GM21723 (cell line): Measurements from ENCODE around the gene AGER.
A peak's percentile ranks its signal among the peaks of the same experiment; 100 is the strongest.

Experiments
- ATAC-seq: cut with Tn5 transposase; IDR thresholded peaks from one replicate; pipeline ENCODE4 v1.9.1; 2021; ENCODE audit warnings: mild to moderate bottlenecking, moderate library complexity; ENCODE audit not compliant: unreplicated experiment

The AGER gene

GRCh38 chr6:32174416-32174815 lies 9.6 kb downstream of the AGER start:
- ATAC-seq = no peak

GRCh38 chr6:32173051-32173727 lies 10.9 kb downstream of the AGER start:
- ATAC-seq = no peak

GRCh38 chr6:32171234-32171633 lies 12.8 kb downstream of the AGER start:
- ATAC-seq = no peak

GRCh38 chr6:32170294-32170693 lies 13.8 kb downstream of the AGER start:
- ATAC-seq = no peak

- no peak for ATAC-seq
Measured at GRCh38 chr6:32168807-32169591, 15.1 kb downstream of the AGER start.

- ATAC-seq = no peak
Measured at GRCh38 chr6:32168350-32168749, 15.7 kb downstream of the AGER start.

- ATAC-seq = no peak
Measured at GRCh38 chr6:32167761-32168262, 16.2 kb downstream of the AGER start.

GRCh38 chr6:32167154-32167760 lies 16.8 kb downstream of the AGER start:
- ATAC-seq = no peak

GRCh38 chr6:32166411-32167061 lies 17.5 kb downstream of the AGER start:
- no peak for ATAC-seq

- ATAC-seq = no peak
Measured at GRCh38 chr6:32164295-32164694, 19.8 kb downstream of the AGER start, which contains the start of gene EGFL8. EGFL8 (plus strand) TSS chr6:32164595; CDS start chr6:32166166, 1,571 bp downstream.

- ATAC-seq = no peak
Measured at GRCh38 chr6:32163559-32164258, 20.3 kb downstream of the AGER start.

GRCh38 chr6:32158052-32158451 lies 26.0 kb downstream of the AGER start:
- ATAC-seq = no peak

- ATAC-seq = no peak
Measured at GRCh38 chr6:32156891-32157290, 27.2 kb downstream of the AGER start.

GRCh38 chr6:32154514-32155161 lies 29.4 kb downstream of the AGER start:
- peak; percentile 73 for ATAC-seq

GRCh38 chr6:32153564-32154513 lies 30.2 kb downstream of the AGER start, which contains the start of gene PPT2:
PPT2 (plus strand) TSS chr6:32154141; CDS start chr6:32154595, 454 bp downstream.
- peak; percentile 31 for ATAC-seq

GRCh38 chr6:32152769-32153563 lies 31.1 kb downstream of the AGER start:
- no peak for ATAC-seq

GRCh38 chr6:32151863-32152768 lies 31.9 kb downstream of the AGER start, which contains the start of gene PRRT1:
PRRT1 (minus strand) TSS chr6:32151939; CDS start chr6:32151827, 112 bp downstream.
- ATAC-seq = no peak
